GM18909 (cell line): ENCODE results near the gene CDK5.

Source experiments
- ATAC-seq: cut with Tn5 transposase; IDR thresholded peaks from one replicate; pipeline ENCODE4 v1.9.1; 2021; ENCODE audit warnings: mild to moderate bottlenecking; ENCODE audit not compliant: unreplicated experiment, poor library complexity

Gene CDK5

DNA sequence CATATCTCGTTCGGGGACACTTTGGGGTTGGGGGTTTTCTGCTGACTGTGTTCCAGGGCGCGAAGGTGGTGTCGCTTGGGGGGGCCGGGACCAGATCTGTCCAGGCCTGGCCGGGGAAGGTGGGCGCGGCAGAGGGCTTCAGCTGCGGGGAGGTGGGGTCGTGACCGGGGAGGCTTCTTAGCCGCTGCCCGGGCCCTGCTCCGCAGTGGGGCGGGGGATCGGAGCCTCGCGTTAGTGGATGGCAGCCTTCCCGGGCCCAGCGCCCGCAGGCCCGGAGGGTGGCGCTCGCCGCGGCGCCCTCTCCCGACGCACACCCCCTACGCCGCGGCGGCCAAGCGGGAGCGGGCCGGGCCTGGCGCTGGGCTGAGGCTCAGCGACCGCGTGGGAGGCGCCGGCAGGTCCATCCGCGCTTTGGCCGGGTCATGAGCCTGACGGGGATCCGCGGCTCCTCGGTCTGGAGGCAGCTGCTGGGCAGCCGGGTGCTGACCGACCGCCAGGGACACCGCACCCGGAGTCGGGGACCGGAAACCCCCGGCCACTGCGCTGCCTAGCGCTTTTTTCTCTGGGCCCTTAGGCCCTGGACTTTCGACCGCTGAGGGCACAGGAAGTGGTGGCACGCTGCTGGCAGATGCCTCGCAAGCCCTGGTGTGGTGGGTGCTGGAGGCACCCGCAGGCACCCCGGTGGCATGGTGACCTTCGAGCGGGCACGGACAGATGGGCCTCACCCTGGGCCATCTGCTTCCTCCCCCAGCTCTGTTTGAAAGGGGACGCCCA lies 29.7 kb upstream of the CDK5 start:
- ATAC-seq: peak; percentile 31

DNA sequence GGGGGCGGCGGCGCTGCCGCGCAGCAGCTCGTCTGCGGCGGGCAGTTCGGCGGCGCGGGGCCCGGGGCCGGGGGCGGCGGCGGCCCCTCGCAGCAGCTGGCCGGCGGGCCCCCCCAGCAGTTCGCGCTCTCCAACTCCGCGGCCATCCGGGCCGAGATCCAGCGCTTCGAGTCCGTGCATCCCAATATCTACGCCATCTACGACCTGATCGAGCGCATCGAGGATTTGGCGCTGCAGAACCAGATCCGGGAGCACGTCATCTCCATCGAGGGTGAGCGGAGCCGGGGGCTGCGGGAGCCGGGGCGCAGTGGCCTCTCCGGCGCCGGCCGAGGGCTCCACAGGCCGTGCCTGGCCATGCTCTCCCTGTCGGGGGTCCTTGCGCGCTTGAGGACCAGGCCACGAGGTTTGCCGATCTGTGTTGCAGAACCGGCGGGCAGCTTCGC lies 29.1 kb upstream of the CDK5 start:
- no peak for ATAC-seq

DNA sequence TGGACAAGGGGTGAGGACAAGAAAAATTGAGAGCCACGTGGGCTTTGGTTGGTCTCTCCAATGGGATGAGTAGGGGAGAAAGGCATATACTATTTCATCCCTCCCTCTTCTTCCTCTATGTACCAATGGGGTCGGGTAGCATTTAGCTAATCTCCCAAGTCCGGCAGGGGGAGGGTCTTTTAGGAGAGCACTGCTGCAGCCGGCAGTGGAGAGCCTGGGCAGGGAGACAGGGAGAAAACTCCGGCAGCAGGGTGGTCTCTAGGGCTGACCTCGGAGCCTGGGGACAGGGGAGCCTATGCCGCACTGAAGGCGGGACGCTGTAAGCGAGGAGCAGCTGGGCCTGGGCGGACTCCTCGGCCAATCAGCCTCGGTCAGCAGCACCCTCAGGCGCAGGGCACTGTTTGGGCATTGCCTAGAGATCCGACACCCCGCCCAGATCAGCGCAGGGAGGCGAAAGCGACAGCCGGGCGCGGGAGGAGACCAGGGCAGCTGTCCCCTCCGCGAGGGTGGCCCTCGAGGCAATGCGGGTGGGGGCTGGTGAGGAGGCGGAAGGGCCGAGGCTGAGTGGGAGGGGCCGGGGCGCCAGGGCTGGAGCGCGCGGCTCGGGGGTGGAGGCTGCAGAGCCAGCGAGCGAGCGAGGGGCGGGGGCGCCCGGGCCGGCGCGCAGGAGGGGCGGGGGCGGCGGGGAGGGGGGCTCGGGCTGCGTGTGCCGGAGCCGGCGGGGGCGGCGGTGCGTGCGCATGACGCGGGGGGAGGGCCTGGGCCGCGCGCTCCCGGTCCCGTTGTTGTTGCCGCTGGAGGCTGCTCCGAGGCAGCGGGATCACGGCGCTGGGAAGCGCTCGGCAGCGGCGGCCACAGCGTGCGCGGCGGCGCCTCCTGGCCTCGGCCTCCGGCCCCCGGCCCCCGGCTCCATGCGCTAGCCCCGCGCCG lies 28.3 kb upstream of the CDK5 start, which contains the start of gene AGAP3:
TSS of gene AGAP3 (plus strand) at position 785 of the 930 bp plus-strand sequence. CDS start 267 bp downstream, outside the sequence.
- peak; percentile 42 for ATAC-seq

DNA sequence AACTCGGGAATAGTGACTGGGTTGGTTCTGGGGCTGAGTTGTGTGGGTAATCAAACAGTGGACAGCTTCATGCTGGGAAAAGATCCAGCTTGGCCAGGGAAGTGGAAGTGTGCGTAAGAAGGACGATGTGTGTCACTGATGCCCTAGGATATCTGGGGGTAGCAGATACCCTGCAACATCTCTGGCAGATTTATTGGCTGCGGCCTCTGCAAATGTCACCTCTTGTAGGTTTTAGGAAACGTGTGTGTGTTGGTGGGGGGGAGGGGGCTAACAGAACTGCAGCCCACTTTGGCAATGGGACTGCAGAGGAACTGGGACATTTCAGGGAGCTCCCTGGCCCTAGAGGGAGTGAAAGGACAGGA lies 27.6 kb upstream of the CDK5 start:
- no peak for ATAC-seq

DNA sequence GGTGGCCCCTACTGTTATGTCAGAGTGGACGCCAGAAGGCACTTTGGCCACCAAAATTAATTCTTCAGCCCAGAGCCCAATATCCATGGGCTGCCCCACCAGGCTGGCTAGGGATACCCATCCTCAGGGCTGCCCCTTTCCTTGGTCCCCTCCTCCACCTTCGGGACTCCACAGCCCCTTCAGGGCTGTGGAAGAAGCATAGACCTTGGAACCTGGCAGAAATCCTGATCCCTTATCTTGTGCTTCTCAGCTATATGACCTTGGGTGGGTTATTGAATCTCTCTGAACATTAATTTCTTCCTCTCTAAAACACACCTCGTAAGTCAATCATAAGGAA lies 26.1 kb upstream of the CDK5 start:
- no peak for ATAC-seq

DNA sequence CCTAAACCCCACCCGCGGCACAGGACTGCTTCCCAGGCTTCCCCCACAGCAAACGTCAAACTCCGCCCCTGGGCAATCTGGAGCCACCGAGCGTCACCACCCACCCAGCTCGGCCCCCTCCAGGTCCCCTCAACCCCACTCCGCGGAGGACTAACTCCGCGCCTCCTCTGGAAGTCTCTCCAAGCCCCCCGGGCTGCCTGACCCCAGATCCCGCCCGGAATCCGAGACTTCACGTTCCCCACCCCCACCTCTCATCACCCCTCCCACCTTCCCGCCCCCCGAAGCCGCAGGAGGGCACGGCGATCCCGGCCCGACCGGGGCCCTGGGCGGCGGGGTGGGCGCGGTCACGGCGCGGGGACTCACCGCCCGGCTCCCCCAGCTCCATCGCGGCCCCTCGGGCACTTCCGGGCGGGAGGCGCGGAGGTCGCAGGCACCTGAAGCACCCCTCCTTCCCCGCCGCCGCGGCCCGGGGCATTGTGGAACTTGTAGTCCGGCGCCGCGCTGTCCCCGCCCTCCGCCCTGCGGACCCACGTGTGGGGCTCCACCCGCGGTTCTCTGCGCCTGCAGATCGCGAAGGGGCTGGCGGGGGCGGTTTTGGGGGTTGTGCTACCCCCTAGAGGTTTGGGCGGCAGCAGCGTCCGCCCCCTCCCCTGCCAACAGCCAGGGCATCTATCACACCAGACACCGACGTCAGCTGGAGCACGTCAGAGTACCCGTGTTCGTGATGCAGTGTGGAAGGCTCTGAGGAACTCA lies 25.6 kb upstream of the CDK5 start, which contains the start of gene TMUB1:
TSS of gene TMUB1 (minus strand) at position 423 of the 753 bp plus-strand sequence. CDS start 930 bp downstream, outside the sequence.
- peak; percentile 56 for ATAC-seq

DNA sequence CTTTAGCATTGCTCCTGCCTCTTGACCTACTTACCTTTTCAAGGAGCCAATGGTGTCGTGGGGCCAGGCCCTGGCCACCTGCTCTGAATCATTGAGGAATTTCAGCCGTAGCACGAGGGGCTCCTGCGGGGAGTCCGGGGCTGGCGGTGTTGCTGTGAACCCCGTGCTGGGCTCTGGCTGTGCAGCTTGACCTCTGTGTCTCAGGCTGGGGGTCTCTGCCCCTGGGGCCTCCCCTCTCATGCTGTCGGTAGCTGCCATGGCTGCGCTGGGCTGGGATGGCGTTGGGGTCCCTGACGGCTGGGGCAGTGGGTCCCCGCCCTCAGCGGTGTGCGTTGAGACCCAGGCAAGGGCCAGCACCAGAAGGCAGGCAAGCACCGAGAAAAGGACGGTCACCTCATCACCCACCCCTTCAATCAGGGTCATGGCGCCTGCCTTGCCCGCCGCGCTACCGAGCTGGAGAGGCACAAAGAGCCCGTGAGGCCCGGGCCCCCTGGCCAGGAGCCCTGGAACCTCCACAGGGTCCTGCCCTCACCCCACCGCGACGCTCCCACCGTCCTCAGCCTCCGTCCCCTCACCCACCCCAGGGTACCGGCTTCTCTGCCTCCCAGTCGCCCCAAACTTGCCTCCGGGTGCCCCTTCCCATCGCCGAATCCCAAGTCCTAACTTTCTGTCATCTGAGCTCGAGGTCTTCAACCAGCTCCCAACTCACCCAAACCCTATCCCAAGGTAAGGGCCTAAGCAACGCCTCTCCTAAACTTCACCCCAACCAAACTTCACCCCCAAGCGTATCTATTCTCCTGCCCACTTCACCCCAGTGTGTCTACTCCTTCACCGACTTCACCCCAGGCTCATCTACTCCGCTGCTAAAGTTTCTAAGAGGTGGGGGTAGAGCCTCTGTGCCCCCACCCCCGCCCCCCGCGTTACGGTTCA lies 24.7 kb upstream of the CDK5 start:
- ATAC-seq: no peak

DNA sequence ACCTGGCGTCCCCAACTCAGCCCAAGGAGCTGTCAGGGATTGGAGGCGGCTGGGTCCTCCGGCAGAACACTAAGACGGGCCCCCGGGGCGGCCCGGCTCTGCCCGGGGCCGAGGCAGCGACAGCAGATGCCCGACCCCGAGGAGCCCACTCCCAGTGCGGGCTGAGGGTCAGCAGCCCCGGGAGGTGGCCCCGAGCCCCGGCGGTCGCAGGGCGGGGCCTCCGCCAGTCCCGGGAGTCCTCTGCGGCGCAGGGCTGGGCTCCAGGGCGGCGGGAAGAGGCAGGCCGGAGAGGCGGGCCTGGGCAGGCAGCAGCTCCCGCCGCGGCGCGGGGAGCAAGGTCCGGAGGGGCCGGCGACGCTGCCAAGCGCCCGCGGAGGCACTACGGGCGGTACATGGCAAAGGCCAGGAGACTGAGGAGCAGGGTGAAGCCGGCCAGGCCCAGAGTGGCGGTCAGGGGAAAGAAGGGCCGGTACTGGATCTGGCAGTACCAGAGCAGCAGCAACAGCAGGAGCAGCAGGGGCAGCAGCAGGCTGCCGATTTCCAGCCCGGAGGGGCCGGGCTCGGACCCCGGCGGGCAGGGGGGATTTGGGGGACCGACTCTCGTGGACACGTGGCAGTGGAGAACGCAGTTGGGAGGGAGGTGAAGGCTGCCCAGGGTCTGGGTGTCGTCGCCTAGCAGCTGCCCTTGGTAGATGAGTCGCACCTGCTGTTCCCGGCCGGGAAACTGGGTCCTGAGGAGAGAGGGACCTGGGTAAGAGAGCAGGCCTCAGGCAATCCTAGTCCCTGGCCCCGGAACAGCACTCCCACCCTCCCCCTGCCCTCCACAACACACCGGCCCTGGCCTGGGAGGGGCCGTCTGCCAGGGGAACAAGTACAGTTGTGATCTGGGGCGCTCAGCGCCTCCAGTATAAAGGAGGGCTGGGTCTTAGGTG lies 23.7 kb upstream of the CDK5 start:
- no peak for ATAC-seq

DNA sequence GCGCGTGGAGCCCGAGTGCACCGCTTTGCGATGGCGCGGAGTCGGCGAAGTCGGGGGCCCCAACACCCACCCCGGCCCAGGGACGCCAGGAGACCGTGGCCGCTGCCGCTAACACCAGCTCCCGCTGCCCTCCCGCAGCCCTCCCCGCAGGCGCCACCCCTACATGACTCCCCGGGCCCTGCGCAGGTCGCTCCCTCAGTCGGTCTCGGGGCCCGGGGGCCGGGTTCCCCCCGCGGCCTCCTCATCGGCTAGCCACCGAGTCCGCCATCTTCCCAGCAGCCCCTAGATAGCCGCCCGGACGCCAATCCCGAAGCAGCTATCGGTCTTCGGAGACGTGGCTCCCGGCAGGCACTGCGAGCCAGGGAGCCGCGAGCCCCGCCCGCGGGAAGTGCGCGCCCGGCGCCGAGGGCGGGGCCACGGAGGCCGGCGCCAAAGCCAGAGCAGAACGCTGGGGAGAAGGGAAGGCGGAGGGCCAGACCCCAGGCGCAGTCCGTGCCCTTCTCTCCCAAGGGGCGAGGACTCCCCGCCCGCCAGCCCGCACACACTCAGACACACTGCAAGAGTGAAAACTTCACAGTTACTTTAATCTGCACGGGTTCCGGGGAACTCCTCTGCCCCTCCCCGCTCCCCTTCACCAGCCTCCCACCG lies 22.9 kb upstream of the CDK5 start, which contains the start of gene FASTK:
TSS of gene FASTK (minus strand) at position 288 of the 648 bp plus-strand sequence. CDS start at position 245, 43 bp downstream.
- ATAC-seq: peak; percentile 77

DNA sequence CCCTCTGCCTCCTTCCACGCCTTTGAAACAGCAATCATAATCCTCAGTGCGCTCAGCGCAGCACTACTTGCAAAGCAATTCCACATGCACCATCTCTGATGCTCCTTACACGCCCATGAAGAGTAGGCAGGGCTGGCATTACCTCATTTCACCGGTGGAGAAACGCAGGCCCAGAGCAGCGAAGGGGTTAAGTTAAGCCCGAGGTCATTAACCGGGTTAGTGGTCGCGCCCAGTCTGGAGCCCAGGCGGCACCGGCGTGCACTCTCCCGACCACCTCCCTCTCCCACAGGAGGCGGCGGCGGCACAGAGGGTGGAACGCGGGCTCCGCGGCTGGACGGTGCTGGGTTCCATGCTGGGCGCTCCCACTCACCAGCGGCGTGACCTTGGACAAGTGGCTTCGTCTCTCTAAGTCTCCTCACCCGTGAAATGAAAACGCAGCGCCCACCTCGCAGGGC lies 22.4 kb upstream of the CDK5 start:
- ATAC-seq: peak; percentile 1

DNA sequence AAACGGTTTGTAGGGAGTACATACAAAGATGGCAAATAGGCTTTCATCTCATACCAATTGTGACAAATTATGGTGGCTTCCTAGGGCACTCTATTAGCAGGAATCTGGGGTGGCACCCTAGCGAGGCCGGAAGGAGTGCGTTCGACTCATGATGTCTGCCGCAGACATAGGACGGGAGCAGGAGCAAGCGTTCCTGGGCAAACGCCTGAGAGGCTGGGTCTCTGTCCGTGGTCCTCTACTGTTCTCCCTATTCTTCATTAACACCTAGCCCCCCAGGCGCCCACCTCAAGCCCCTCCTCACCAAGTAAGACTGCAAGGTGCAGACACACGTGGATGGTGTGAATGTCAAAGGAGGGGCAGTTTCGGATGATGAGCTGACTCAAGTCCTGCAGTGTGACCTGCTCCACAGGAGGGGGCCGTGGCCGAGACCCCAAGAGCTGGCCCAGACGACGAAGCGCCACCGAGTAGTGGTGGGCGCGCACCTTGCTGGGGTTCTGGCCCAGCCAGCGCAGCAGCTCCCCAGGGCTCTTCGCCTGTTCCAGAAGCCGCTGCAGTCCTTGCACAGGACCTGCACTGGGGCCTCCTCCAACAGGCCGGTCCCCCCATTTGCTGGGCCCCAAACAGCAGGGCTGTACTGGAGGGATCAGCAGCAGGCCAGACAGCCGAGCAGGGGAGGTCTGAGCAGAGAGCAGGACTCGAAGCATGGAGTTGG lies 21.7 kb upstream of the CDK5 start:
- ATAC-seq: no peak

DNA sequence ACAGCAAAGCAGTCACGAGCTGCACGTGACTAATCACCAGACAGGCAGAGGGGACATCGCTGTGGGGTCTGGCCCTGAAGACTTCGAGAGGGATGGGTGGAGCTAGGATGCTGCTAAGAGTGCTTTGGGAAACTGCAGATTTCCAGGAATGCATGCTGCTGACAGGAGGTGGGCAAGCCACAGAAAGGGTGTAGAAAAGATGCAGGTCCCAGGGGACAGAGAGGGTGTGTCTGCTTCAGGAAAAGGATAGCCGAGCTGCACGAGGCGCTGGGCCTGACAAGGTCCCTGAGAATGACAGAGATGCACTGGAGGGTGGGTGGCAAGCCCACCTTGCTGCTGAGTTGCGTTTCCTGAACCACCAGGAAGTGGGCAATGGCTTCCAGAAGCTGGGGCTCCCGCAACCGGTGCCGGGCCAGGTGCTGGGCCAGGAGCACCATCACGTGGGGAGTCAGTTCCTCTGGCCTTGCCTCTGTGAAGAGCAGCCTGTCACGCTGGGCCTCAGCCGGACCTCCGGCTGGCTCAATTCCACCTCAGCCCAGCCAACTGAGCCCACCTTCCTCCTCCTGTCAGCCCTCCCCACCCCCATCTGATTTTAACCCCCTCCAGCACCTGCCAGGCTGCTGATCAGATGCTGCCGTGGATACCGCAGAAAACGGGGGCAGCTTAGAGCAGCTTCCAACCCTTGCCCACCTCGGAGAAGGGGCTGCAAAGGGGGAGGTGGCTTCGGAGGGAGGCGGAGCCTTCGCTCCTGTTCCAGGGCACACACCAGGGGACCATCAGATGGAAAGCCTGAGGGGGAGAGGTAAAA lies 20.7 kb upstream of the CDK5 start:
- ATAC-seq: no peak

DNA sequence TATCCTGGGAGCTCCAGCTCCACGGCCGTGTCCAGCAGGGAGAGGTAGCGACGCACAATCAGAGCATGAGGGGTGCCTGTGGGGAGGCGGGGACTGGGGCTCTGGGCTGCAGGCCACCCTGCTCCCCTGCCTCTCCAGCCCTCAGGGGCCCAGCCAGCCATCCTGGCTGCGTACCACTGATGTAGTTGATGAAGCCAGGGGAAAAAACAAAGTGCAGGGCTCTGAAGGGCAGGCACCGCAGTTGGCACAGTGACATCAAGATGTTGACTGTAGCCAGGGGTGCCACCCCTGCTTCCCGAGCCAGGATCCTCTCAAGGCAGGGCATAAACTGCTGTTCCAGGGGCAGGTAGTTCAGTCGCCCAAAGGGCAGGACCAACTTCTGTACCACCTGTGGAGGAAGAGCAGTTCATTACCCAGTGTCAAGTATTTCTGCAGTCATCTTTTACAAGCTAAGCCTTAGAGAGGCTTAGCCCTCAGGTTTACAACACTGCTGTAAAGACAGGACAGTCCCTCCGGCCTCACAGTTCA lies 20.1 kb upstream of the CDK5 start:
- no peak for ATAC-seq

DNA sequence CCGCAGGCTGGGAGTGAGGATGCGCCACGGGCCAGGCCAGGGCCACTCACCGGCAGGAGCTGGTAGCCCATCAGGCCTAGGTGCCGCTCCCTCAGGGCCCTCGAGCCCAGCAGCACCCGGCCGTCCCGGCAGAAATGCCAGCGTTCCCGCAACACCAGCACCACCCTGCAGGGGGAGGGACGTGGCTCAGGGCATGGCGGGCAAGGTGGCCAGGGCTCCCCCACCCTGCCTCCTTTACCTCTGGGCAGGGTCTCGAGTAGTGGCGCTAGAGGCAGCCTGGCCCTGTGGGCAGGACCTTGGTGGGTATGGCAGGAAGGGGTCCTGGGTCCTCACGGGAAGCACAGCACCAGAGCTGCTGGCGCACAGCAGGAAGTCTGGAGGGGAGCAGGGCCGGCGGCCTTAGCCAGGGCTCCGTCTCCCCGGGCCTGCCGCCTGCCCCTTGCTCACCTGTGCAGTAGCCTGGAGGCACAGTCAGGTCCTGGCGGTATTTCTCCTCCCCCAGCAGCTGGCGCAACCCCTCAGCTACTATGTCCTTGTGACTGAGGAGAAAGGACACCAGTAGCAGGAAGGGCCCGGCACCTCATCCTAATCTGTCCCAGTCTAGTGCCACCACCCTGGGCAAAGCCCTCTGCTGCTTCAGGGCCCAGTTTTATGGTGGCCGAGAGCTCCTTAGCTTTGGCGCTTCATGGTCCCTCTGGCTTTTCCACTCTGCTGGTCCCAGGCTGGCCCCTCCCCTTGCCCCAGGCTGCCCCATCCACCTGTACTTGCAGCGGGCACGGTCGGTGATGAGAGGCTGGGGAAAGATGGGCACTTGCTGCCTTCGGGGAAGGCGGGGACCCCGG lies 19.4 kb upstream of the CDK5 start:
- no peak for ATAC-seq

DNA sequence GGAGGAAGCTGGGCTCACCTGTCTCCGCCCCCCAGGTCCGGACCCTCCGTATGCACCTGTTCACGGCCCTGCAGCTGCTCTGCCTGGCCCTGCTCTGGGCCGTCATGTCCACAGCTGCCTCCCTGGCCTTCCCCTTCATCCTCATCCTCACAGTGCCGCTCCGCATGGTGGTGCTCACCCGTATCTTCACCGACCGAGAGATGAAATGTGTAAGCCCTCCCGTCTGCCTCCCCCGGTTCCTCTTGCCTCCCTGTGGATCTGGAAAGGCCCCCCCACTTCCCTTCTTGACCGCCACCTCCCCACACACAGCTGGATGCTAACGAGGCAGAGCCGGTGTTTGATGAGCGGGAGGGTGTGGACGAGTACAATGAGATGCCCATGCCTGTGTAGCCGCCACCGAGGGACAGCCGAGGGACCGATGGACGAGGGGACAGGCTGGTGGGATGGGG lies 18.3 kb upstream of the CDK5 start:
- ATAC-seq: no peak
